OCI-LY3 (cell line): ENCODE measurements around the gene C14orf132.
A peak's percentile ranks its signal among the peaks of the same experiment; 100 is the strongest.

Source experiments
- H2AFZ ChIP-seq: fragments of 200-600, 300-600 bp; shearing (Covaris generic); 2 replicates; pipeline ENCODE4 v1.6.0; 2014; ENCODE audit warnings: antibody characterized with exemption, low read depth, low read length
- H3K27ac ChIP-seq: fragments of 200-600, 300-600 bp; sonication (generic); 2 replicates; pipeline ENCODE4 v1.5.1; 2014; ENCODE audit warnings: mild to moderate bottlenecking, low read length, moderate library complexity, mixed read lengths
- H3K27me3 ChIP-seq: fragments of 200-600, 300-600 bp; sonication (generic); 2 replicates; pipeline ENCODE4 v1.6.1; 2014; ENCODE audit warnings: low read depth, low read length, mixed read lengths
- H3K36me3 ChIP-seq: fragments of 200-600, 300-600 bp; sonication (generic); replicated peaks from 2 replicates; pipeline ENCODE3; 2014; ENCODE audit warnings: low read depth, low read length, mixed read lengths
- H3K4me1 ChIP-seq: fragments of 300-600, 200-600 bp; sonication (generic); 2 replicates; pipeline ENCODE4 v1.6.1; 2014; ENCODE audit warnings: low read length, mixed read lengths
- H3K4me2 ChIP-seq: fragments of 200-600, 300-600 bp; sonication (generic); 2 replicates; pipeline ENCODE4 v1.6.1; 2014; ENCODE audit warnings: low read length, mixed read lengths
- H3K4me3 ChIP-seq: fragments of 300-600, 200-600 bp; sonication (generic); 2 replicates; pipeline ENCODE4 v1.5.1; 2014; ENCODE audit warnings: antibody characterized with exemption, mild to moderate bottlenecking, low read length, moderate library complexity
- H3K79me2 ChIP-seq: fragments of 300-600, 200-600 bp; shearing (Covaris generic); 2 replicates; pipeline ENCODE4 v1.6.1; 2014; ENCODE audit warnings: mild to moderate bottlenecking, low read length, mixed read lengths
- H3K9ac ChIP-seq: fragments of 300-600, 200-600 bp; shearing (Covaris generic); 2 replicates; pipeline ENCODE4 v1.6.0; 2014; ENCODE audit warnings: mild to moderate bottlenecking, low read length, moderate library complexity
- H3K9me3 ChIP-seq: fragments of 200-600, 300-600 bp; shearing (Covaris generic); 2 replicates; pipeline ENCODE4 v1.6.1; 2014; ENCODE audit warnings: low read length, mixed read lengths; ENCODE audit not compliant: insufficient read depth
- H4K20me1 ChIP-seq: fragments of 200-600, 300-600 bp; sonication (generic); 2 replicates; pipeline ENCODE4 v1.6.1; 2016; ENCODE audit warnings: low read length, mixed read lengths; ENCODE audit not compliant: insufficient read depth
- CTCF ChIP-seq: fragments of 200-600, 300-600 bp; sonication (generic); IDR thresholded peaks from 2 replicates; pipeline ENCODE4 v1.5.1; 2014; ENCODE audit warnings: antibody characterized with exemption, low read length, low read depth
- EZH2phosphoT487 ChIP-seq: fragments of 200-600 bp; shearing (Covaris generic); IDR thresholded peaks from 2 replicates; pipeline ENCODE4 v1.6.1; 2018; ENCODE audit warnings: antibody characterized with exemption, mixed run types, low read depth

C14orf132 gene

GRCh38 chr14:96077983-96078624 lies 38.9 kb downstream of the C14orf132 start:
- H2AFZ ChIP-seq, result peak overlapping the region; percentile 43; the same call in 1 of the 2 replicates

DNA sequence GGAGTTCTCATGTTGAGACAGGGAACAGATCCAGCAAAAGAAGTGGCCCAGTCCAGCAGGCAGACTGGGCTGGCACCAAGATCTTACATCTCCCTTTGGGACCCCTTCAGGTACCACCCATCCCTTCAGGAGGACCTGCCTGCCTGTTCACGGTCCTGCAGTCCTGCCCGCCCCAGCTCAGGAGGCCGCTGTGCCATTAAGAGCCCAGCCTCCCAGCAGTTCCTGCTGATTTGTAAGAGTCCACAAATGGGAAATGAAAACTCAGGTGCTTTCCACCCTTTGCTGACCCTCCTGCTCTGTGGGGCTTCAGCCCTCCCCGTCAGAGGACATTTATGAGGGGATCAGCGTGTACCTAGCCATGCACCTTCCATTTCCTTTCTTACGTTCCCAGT lies 39.5 kb downstream of the C14orf132 start:
- H3K36me3 ChIP-seq, result no peaks in the 10 kb centered on the region
- TF ChIP-seq CTCF, result no peak
- no peak for TF ChIP-seq EZH2phosphoT487
- H2AFZ ChIP-seq, result no peak overlapping the region; the same call in 1 of the 2 replicates
- peak overlapping the region; percentile 2 for H3K4me2 ChIP-seq
- H3K27me3 ChIP-seq, result peaks cover 22% of the 10 kb centered on the region
- peaks cover 11% of the 10 kb centered on the region for H3K4me1 ChIP-seq
- peaks cover 3% of the 10 kb centered on the region; the same call in 1 of the 2 replicates for H4K20me1 ChIP-seq
- H3K4me3 ChIP-seq, result no peak overlapping the region
- no peaks in the 10 kb centered on the region for H3K79me2 ChIP-seq
- H3K27ac ChIP-seq, result no peak overlapping the region
- no peaks in the 10 kb centered on the region for H3K9me3 ChIP-seq
- no peak overlapping the region for H3K9ac ChIP-seq

More at GRCh38 chr14:96077983-96078624, 38.9 kb downstream of the C14orf132 start:
- Histone ChIP-seq H3K4me3 (no peak overlapping the region), H3K36me3 (no peaks in the 10 kb centered on the region), H3K79me2 (no peaks in the 10 kb centered on the region), H3K4me1 (peaks cover 11% of the 10 kb centered on the region), H3K9ac (no peak overlapping the region), H3K27me3 (peaks cover 21% of the 10 kb centered on the region), H4K20me1 (peaks cover 3% of the 10 kb centered on the region; the same call in 1 of the 2 replicates), H3K27ac (no peak overlapping the region), H3K9me3 (no peaks in the 10 kb centered on the region), H3K4me2 (peak overlapping the region; percentile 2)
- no peak for TF ChIP-seq EZH2phosphoT487
- TF ChIP-seq CTCF, result no peak

DNA sequence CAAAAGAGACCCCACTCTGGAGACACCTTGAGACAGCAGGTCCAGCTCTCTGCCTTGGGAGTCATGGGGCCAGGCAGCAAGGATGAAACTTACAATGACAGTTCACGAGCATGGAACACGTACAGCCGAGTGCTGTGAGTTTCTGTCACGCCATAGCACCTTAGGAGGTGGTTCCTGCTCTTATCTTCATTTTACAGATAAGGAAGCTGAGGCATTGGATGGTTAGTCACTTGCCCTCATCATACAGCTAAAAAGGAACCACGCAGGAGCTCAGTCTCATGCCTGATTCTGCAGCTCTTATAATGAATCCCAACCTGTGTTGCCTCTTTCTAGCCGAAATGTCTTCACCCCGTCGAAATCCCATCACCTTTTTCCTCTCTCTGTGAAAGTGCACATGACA lies 39.9 kb downstream of the C14orf132 start:
- peaks cover 22% of the 10 kb centered on the region for H3K27me3 ChIP-seq
- no peak overlapping the region for H3K27ac ChIP-seq
- H3K9ac ChIP-seq, result no peak overlapping the region
- H3K4me1 ChIP-seq, result peaks cover 11% of the 10 kb centered on the region
- no peak overlapping the region for H2AFZ ChIP-seq
- TF ChIP-seq EZH2phosphoT487 (no peak), CTCF (no peak)
- H3K36me3 ChIP-seq, result no peaks in the 10 kb centered on the region
- peak overlapping the region; percentile 2 for H3K4me2 ChIP-seq
- H3K4me3 ChIP-seq, result no peak overlapping the region
- no peaks in the 10 kb centered on the region for H3K9me3 ChIP-seq
- H4K20me1 ChIP-seq, result peaks cover 3% of the 10 kb centered on the region; the same call in 1 of the 2 replicates
- no peaks in the 10 kb centered on the region for H3K79me2 ChIP-seq

GRCh38 chr14:96080571-96080970 lies 41.4 kb downstream of the C14orf132 start:
- Histone ChIP-seq H3K9ac (no peak overlapping the region), H3K4me2 (no peak overlapping the region), H3K36me3 (no peaks in the 10 kb centered on the region), H3K27me3 (peaks cover 23% of the 10 kb centered on the region), H3K4me3 (no peak overlapping the region), H3K79me2 (no peaks in the 10 kb centered on the region), H3K4me1 (peaks cover 11% of the 10 kb centered on the region), H3K9me3 (no peaks in the 10 kb centered on the region), H4K20me1 (no peaks in the 10 kb centered on the region), H3K27ac (no peak overlapping the region), H2AFZ (no peak overlapping the region)
- TF ChIP-seq CTCF (no peak), EZH2phosphoT487 (no peak)
